Measurements from ENCODE around the gene SORL1.

The SORL1 gene

GRCh38 chr11:121589946-121590537 lies 137.9 kb downstream of the SORL1 start:
- Histone ChIP-seq H3K9me3 (ENCODE audit: control insufficient read depth in 2 of 2, low read length in 2 of 2) (no peaks in the 10 kb centered on the region), H3K4me1 (ENCODE audit: control insufficient read depth, insufficient read depth, low read length) (peaks cover under 1% of the 10 kb centered on the region), H3K36me3 (ENCODE audit: control insufficient read depth in 2 of 2, insufficient read depth in 2 of 2, low read length in 2 of 2) (peaks cover 19 to 24% of the 10 kb centered on the region in 2 donors), H3K9ac (ENCODE audit: low read length in 2 of 2) (no peak overlapping the region), H3K27me3 (ENCODE audit: control insufficient read depth in 1 of 2, insufficient read depth in 2 of 2, low read length in 2 of 2) (no peaks in the 10 kb centered on the region), H3K27ac (ENCODE audit: low read length) (no peak overlapping the region), H3K4me3 (ENCODE audit: low read length in 2 of 2) (no peak overlapping the region)

DNA sequence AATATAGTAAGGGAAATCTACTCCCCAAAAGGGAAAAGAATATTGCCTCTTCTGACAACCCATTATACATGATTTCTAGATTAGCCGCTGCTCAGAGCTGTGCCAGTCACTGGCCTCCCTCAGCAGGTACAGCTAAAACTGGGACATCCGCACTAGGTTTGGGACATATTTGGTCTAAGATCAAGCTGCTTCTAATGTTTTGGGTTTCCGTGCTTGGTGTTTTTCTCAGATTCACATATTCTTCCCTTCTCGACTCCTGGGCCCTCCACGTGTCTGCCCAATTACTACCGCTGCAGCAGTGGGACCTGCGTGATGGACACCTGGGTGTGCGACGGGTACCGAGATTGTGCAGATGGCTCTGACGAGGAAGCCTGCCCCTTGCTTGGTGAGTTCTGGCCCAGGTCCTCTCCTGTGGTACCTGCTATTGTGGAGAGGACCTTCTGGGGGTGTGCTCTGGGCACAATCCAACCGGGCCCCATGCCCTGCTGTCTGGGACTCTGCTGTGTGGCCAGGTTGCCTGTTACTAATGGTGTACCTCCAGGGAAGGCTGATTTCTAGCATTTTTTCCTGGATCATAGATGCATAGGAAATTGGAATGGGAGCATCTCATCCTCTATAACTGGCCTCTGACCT lies 138.8 kb downstream of the SORL1 start:
- no peak overlapping the region for H3K4me3 ChIP-seq (ENCODE audit: low read length in 2 of 2)
- H3K9me3 ChIP-seq (ENCODE audit: control insufficient read depth in 2 of 2, low read length in 2 of 2) = no peaks in the 10 kb centered on the region
- H3K27me3 ChIP-seq (ENCODE audit: control insufficient read depth in 1 of 2, insufficient read depth in 2 of 2, low read length in 2 of 2) = no peaks in the 10 kb centered on the region
- peaks cover 19 to 24% of the 10 kb centered on the region in 2 donors for H3K36me3 ChIP-seq (ENCODE audit: control insufficient read depth in 2 of 2, insufficient read depth in 2 of 2, low read length in 2 of 2)
- peaks cover 7% of the 10 kb centered on the region for H3K4me1 ChIP-seq (ENCODE audit: control insufficient read depth, insufficient read depth, low read length)
- H3K27ac ChIP-seq (ENCODE audit: low read length) = no peak overlapping the region
- no peak overlapping the region for H3K9ac ChIP-seq (ENCODE audit: low read length in 2 of 2)

GRCh38 chr11:121591405-121592033 lies 139.4 kb downstream of the SORL1 start:
- Histone ChIP-seq H3K36me3 (ENCODE audit: control insufficient read depth in 2 of 2, insufficient read depth in 2 of 2, low read length in 2 of 2) (peaks cover 19 to 22% of the 10 kb centered on the region in 2 donors), H3K4me1 (ENCODE audit: control insufficient read depth, insufficient read depth, low read length) (peaks cover 12% of the 10 kb centered on the region), H3K27me3 (ENCODE audit: control insufficient read depth in 1 of 2, insufficient read depth in 2 of 2, low read length in 2 of 2) (no peaks in the 10 kb centered on the region), H3K4me3 (ENCODE audit: low read length in 2 of 2) (no peak overlapping the region), H3K9ac (ENCODE audit: low read length in 2 of 2) (no peak overlapping the region), H3K9me3 (ENCODE audit: control insufficient read depth in 2 of 2, low read length in 2 of 2) (no peaks in the 10 kb centered on the region), H3K27ac (ENCODE audit: low read length) (no peak overlapping the region)

- no peaks in the 10 kb centered on the region for H3K9me3 ChIP-seq (ENCODE audit: control insufficient read depth in 2 of 2, low read length in 2 of 2)
- H3K9ac ChIP-seq (ENCODE audit: low read length in 2 of 2) = peak overlapping the region in 1 of 2 donors; percentile 26
- H3K4me1 ChIP-seq (ENCODE audit: control insufficient read depth, insufficient read depth, low read length) = peaks cover 12% of the 10 kb centered on the region
- no peak overlapping the region for H3K4me3 ChIP-seq (ENCODE audit: low read length in 2 of 2)
- no peaks in the 10 kb centered on the region for H3K27me3 ChIP-seq (ENCODE audit: control insufficient read depth in 1 of 2, insufficient read depth in 2 of 2, low read length in 2 of 2)
- peak overlapping the region; percentile 56 for H3K27ac ChIP-seq (ENCODE audit: low read length)
- H3K36me3 ChIP-seq (ENCODE audit: control insufficient read depth in 2 of 2, insufficient read depth in 2 of 2, low read length in 2 of 2) = peaks cover 18 to 22% of the 10 kb centered on the region in 2 donors
These were observed 140.6 kb downstream of the SORL1 start for GRCh38 chr11:121592708-121593107.

DNA sequence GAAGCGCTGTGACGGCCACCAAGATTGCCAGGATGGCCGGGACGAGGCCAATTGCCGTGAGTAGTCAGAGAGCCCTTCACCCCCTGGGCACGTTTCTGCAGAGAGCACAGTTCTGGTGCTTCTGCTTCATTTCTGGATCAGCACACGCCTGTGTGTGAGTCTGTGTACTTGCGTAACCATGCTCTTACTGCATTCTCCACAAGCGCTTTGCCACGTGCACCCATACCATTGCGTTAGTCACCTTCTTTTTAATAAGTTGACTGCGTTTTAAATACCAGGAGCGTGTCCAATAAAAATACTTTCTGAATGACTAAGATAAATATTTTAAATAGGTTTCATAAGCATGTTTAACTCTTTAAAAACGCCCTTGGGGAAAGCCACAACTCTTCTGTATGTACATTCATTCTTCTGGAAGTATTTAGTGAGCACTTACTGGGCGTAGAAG lies 143.6 kb downstream of the SORL1 start:
- no peak overlapping the region for H3K27ac ChIP-seq (ENCODE audit: low read length)
- peaks cover 5 to 6% of the 10 kb centered on the region in 2 donors for H3K36me3 ChIP-seq (ENCODE audit: control insufficient read depth in 2 of 2, insufficient read depth in 2 of 2, low read length in 2 of 2)
- H3K27me3 ChIP-seq (ENCODE audit: control insufficient read depth in 1 of 2, insufficient read depth in 2 of 2, low read length in 2 of 2) = no peaks in the 10 kb centered on the region
- peaks cover 12% of the 10 kb centered on the region for H3K4me1 ChIP-seq (ENCODE audit: control insufficient read depth, insufficient read depth, low read length)
- no peak overlapping the region for H3K9ac ChIP-seq (ENCODE audit: low read length in 2 of 2)
- H3K4me3 ChIP-seq (ENCODE audit: low read length in 2 of 2) = no peak overlapping the region
- no peaks in the 10 kb centered on the region for H3K9me3 ChIP-seq (ENCODE audit: control insufficient read depth in 2 of 2, low read length in 2 of 2)

DNA sequence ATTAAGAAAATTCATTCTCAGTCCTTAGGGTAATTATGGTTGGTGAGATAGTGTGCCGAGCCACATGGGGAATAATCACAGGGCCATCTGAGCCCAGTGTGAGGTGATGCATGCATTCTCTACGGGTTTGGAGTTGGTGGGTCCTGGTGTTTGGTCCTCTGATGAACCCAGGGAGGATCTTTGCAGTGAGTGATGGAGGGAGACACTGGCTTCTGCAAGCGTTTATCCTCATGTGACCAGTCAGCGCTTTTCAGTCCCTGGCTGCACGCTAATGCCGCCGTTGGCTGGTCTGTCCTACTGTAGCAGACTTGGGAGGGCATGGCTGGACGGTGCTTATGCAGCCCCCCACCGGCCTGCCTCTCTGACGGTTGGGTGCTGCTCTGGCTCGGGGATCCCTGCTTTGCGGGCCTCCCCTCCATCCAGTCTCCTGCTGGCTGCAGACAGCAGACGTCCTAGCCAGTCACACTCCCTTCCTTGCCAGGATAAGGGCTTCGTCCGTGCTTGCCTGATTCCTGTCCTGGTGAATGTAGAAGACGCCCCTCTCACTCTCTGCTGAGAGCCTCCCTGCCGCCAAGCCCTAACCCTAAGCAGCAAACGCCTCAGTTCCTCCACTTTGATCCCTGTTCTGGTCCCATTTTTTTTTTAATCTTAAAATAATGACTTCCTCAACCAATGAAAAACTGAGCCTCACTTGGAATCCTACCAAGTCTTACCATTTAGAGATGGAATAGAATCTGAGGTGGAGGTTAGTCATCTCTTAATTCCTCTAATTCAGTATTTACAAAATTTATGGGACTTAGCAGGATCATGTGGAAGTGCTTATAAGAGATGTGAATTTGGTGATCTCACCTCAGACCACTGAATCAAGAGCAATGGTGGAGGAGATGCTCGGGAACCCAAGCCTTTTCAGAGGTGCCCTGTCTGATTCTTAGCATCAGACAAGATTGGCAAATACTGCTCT lies 144.4 kb downstream of the SORL1 start:
- Histone ChIP-seq H3K4me1 (ENCODE audit: control insufficient read depth, insufficient read depth, low read length) (peaks cover 12% of the 10 kb centered on the region), H3K36me3 (ENCODE audit: control insufficient read depth in 2 of 2, insufficient read depth in 2 of 2, low read length in 2 of 2) (peaks cover 2 to 3% of the 10 kb centered on the region in 2 donors), H3K27me3 (ENCODE audit: control insufficient read depth in 1 of 2, insufficient read depth in 2 of 2, low read length in 2 of 2) (no peaks in the 10 kb centered on the region), H3K27ac (ENCODE audit: low read length) (no peak overlapping the region), H3K9ac (ENCODE audit: low read length in 2 of 2) (no peak overlapping the region), H3K4me3 (ENCODE audit: low read length in 2 of 2) (no peak overlapping the region), H3K9me3 (ENCODE audit: control insufficient read depth in 2 of 2, low read length in 2 of 2) (no peaks in the 10 kb centered on the region)

DNA sequence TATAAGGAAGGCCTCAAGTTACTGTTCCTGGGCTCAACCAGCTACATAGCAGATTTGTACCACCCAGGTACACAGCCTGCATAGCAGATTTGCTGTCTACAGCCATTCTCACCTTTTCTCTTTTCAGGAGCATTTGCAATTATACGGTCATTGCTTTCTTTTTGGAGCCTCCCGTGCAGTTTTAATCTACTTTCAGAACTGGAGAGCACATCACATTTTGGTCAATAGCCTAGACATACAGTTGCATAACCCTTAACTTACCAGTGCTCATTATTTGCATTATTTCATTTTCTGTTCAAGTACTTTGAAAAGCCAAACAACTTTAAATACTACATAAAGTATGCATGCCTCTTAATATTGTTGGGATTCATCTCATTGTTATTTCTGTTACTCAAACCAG lies 151.2 kb downstream of the SORL1 start:
- peaks cover 16 to 21% of the 10 kb centered on the region in 2 donors for H3K36me3 ChIP-seq (ENCODE audit: control insufficient read depth in 2 of 2, insufficient read depth in 2 of 2, low read length in 2 of 2)

GRCh38 chr11:121604152-121604551 lies 152.0 kb downstream of the SORL1 start:
- Histone ChIP-seq H3K4me1 (ENCODE audit: control insufficient read depth, insufficient read depth, low read length) (no peaks in the 10 kb centered on the region), H3K4me3 (ENCODE audit: low read length in 2 of 2) (no peak overlapping the region), H3K36me3 (ENCODE audit: control insufficient read depth in 2 of 2, insufficient read depth in 2 of 2, low read length in 2 of 2) (peaks cover 23 to 26% of the 10 kb centered on the region in 2 donors), H3K27ac (ENCODE audit: low read length) (no peak overlapping the region), H3K9me3 (ENCODE audit: control insufficient read depth in 2 of 2, low read length in 2 of 2) (no peaks in the 10 kb centered on the region), H3K9ac (ENCODE audit: low read length in 2 of 2) (no peak overlapping the region), H3K27me3 (ENCODE audit: control insufficient read depth in 1 of 2, insufficient read depth in 2 of 2, low read length in 2 of 2) (no peaks in the 10 kb centered on the region)

More for the DNA sequence above, 151.2 kb downstream of the SORL1 start:
- Histone ChIP-seq H3K9me3 (ENCODE audit: control insufficient read depth in 2 of 2, low read length in 2 of 2) (no peaks in the 10 kb centered on the region), H3K9ac (ENCODE audit: low read length in 2 of 2) (no peak overlapping the region), H3K27me3 (ENCODE audit: control insufficient read depth in 1 of 2, insufficient read depth in 2 of 2, low read length in 2 of 2) (no peaks in the 10 kb centered on the region), H3K4me3 (ENCODE audit: low read length in 2 of 2) (no peak overlapping the region), H3K27ac (ENCODE audit: low read length) (no peak overlapping the region), H3K4me1 (ENCODE audit: control insufficient read depth, insufficient read depth, low read length) (no peaks in the 10 kb centered on the region)

DNA sequence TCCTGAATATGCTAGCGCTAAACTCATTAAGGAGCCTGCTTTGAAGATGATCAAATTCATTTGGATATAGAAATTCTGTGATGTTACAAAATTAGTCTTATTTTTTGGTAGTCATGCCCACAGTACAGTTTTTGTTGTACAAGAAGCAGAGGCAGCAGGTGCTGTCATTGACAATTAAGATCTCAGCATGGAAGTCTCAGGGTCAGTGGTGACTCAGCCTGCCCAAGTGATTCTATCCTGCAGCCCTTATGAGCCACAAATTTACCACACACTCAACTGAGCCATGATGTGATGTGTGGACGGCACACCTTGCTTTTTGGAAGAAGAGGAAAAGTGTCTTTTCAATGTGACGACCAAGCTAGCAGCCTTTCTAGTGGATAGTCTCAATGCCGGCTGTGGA lies 154.2 kb downstream of the SORL1 start:
- H3K36me3 ChIP-seq (ENCODE audit: control insufficient read depth in 2 of 2, insufficient read depth in 2 of 2, low read length in 2 of 2) = peaks cover 23 to 28% of the 10 kb centered on the region in 2 donors
- H3K4me1 ChIP-seq (ENCODE audit: control insufficient read depth, insufficient read depth, low read length) = no peaks in the 10 kb centered on the region
- no peaks in the 10 kb centered on the region for H3K9me3 ChIP-seq (ENCODE audit: control insufficient read depth in 2 of 2, low read length in 2 of 2)
- H3K27me3 ChIP-seq (ENCODE audit: control insufficient read depth in 1 of 2, insufficient read depth in 2 of 2, low read length in 2 of 2) = no peaks in the 10 kb centered on the region
- H3K27ac ChIP-seq (ENCODE audit: low read length) = no peak overlapping the region
- H3K9ac ChIP-seq (ENCODE audit: low read length in 2 of 2) = no peak overlapping the region
- H3K4me3 ChIP-seq (ENCODE audit: low read length in 2 of 2) = no peak overlapping the region

GRCh38 chr11:121607341-121607740 lies 155.2 kb downstream of the SORL1 start:
- Histone ChIP-seq H3K9ac (ENCODE audit: low read length in 2 of 2) (no peak overlapping the region), H3K36me3 (ENCODE audit: control insufficient read depth in 2 of 2, insufficient read depth in 2 of 2, low read length in 2 of 2) (peaks cover 23 to 28% of the 10 kb centered on the region in 2 donors), H3K27ac (ENCODE audit: low read length) (no peak overlapping the region), H3K9me3 (ENCODE audit: control insufficient read depth in 2 of 2, low read length in 2 of 2) (no peaks in the 10 kb centered on the region), H3K4me3 (ENCODE audit: low read length in 2 of 2) (no peak overlapping the region), H3K4me1 (ENCODE audit: control insufficient read depth, insufficient read depth, low read length) (no peaks in the 10 kb centered on the region), H3K27me3 (ENCODE audit: control insufficient read depth in 1 of 2, insufficient read depth in 2 of 2, low read length in 2 of 2) (no peaks in the 10 kb centered on the region)
